HCT116 (cell line): ENCODE results near the gene SUPT20HL2. TPM values are rescaled to one million over a fixed set of nuclear protein-coding genes. Genes with fewer than 3 reads are reported as not detected.

ENCODE experiments used
- ATAC-seq: fragments of 200-7000 bp; cut with Tn5 transposase; 2 replicates; pipeline ENCODE4 v1.9.1; 2020; ENCODE audit warnings: mild to moderate bottlenecking, moderate library complexity
- BruUV-seq: library from RNA; stranded (reverse); fragments of 400-500 nt; replicated peaks from 2 replicates; lab custom pipeline; 2021; lab: Mats Ljungman, UMichigan
- CTCF ChIA-PET: fragments of 300-600 bp; sonication (Branson Sonifier 250); formaldehyde crosslinking; loops from one replicate; lab custom pipeline; 2021; ENCODE audit warnings: antibody characterized with exemption; lab: Charles Lee
- POLR2A ChIA-PET: fragments of 300-600, 350-600 bp; sonication (Branson Sonifier 250); formaldehyde crosslinking; loops from one replicate; lab custom pipeline; 2021; ENCODE audit warnings: antibody characterized with exemption; lab: Charles Lee
- RAD21 ChIA-PET, 2 experiments: fragments of 300-600 bp; sonication (Branson Sonifier 250); formaldehyde crosslinking; loops; one replicate each; lab custom pipeline; 2023; ENCODE audit warnings: low total read pairs in 2 of 2; ENCODE audit not compliant: uncharacterized antibody in 2 of 2, unreplicated experiment in 2 of 2, low non-redundant PET in 1 of 2; lab: Charles Lee
- DNase-seq: peaks from one replicate; pipeline ENCODE4 v3.0.0-alpha.2; 2010; ENCODE audit warnings: low read depth, low spot score
- H2AFZ ChIP-seq: fragments of 200-600 bp; shearing (Covaris generic), sonication (generic); 2 replicates; pipeline ENCODE4 v1.6.1; 2017; ENCODE audit warnings: low read depth, mixed run types, mixed read lengths, antibody characterized with exemption, low read length; ENCODE audit not compliant: poor library complexity, severe bottlenecking
- H3K27ac ChIP-seq: 2 replicates; pipeline ENCODE4 v1.5.1; 2012; ENCODE audit warnings: low read depth, low read length
- H3K27me3 ChIP-seq: fragments of 200-600 bp; sonication (generic); 2 replicates; pipeline ENCODE4 v1.6.1; 2016; ENCODE audit warnings: mixed run types, low read length, mixed read lengths; ENCODE audit not compliant: insufficient read depth
- H3K36me3 ChIP-seq, 2 experiments: fragments of 200-500 bp in 1 of 2; fragments of 200-600 bp in 1 of 2; sonication (Bioruptor generic) in 1 of 2; sonication (generic) in 1 of 2; 2 replicates each; pipeline versions ENCODE4 v1.5.1 to v1.6.1; 2014 to 2016; ENCODE audit warnings: low read length in 2 of 2, inconsistent platforms in 1 of 2, mixed read lengths in 1 of 2, mixed run types in 1 of 2; ENCODE audit not compliant: insufficient read depth in 2 of 2, control insufficient read depth in 1 of 2
- H3K4me1 ChIP-seq, 2 experiments: fragments of 200-600 bp in 1 of 2; sonication (generic) in 1 of 2; 2 replicates each; pipeline versions ENCODE4 v1.5.1 to v1.6.1; 2012 to 2017; ENCODE audit warnings: low read length in 2 of 2, inconsistent platforms in 1 of 2, mild to moderate bottlenecking in 1 of 2, mixed read lengths in 1 of 2, mixed run types in 1 of 2, moderate library complexity in 1 of 2; ENCODE audit not compliant: insufficient read depth in 2 of 2, control insufficient read depth in 1 of 2
- H3K4me2 ChIP-seq: fragments of 200-600 bp; sonication (generic); 2 replicates; pipeline ENCODE4 v1.6.1; 2017; ENCODE audit warnings: mixed run types, low read length, mixed read lengths
- H3K4me3 ChIP-seq, 2 experiments: fragments of 200-600 bp in 1 of 2; sonication (generic) in 1 of 2; replicated peaks in 1 of 2; 2 replicates each; pipeline ENCODE4 v1.5.1; 2011 to 2016; ENCODE audit warnings: low read length in 2 of 2, control low read depth in 1 of 2, low read depth in 1 of 2, mild to moderate bottlenecking in 1 of 2, mixed read lengths in 1 of 2, mixed run types in 1 of 2
- H3K79me2 ChIP-seq: fragments of 200-600 bp; sonication (generic); 2 replicates; pipeline ENCODE4 v1.6.1; 2017; ENCODE audit warnings: mild to moderate bottlenecking, mixed run types, low read length, moderate library complexity, mixed read lengths; ENCODE audit not compliant: insufficient read depth
- H3K9ac ChIP-seq: fragments of 200-600 bp; sonication (generic); 2 replicates; pipeline ENCODE4 v1.6.1; 2016; ENCODE audit warnings: low read length, mixed read lengths
- H3K9me2 ChIP-seq: fragments of 200-600 bp; sonication (generic), shearing (Covaris generic); 2 replicates; pipeline ENCODE4 v1.6.1; 2017; ENCODE audit warnings: mixed run types, mild to moderate bottlenecking, moderate library complexity; ENCODE audit not compliant: insufficient read depth
- H3K9me3 ChIP-seq, 2 experiments: fragments of 200-500 bp in 1 of 2; fragments of 200-600 bp in 1 of 2; sonication (Bioruptor generic) in 1 of 2; sonication (generic) in 1 of 2; 2 replicates each; pipeline ENCODE4 v1.6.1; 2014 to 2017; ENCODE audit warnings: low read length in 2 of 2, mixed read lengths in 2 of 2, inconsistent platforms in 1 of 2, low read depth in 1 of 2, mild to moderate bottlenecking in 1 of 2, mixed run types in 1 of 2, moderate library complexity in 1 of 2; ENCODE audit not compliant: control insufficient read depth in 1 of 2, insufficient read depth in 1 of 2
- H4K20me1 ChIP-seq: fragments of 200-600 bp; sonication (generic), shearing (Covaris generic); 2 replicates; pipeline ENCODE4 v1.6.1; 2017; ENCODE audit warnings: mixed run types, mild to moderate bottlenecking, moderate library complexity; ENCODE audit not compliant: insufficient read depth
- ATF3 ChIP-seq: IDR thresholded peaks from 2 replicates; pipeline ENCODE4 v1.6.1; 2012
- CBX3 ChIP-seq: IDR thresholded peaks from 2 replicates; pipeline ENCODE4 v1.6.1; 2012; ENCODE audit warnings: low read depth
- EZH2 ChIP-seq: fragments of 200-600 bp; sonication (generic); IDR thresholded peaks from 2 replicates; pipeline ENCODE4 v1.6.1; 2017; ENCODE audit warnings: antibody characterized with exemption, mixed run types
- FOSL1 ChIP-seq: IDR thresholded peaks from 2 replicates; pipeline ENCODE4 v1.6.1; 2012; ENCODE audit warnings: low read depth
- JUND ChIP-seq: IDR thresholded peaks from 2 replicates; pipeline ENCODE4 v1.6.1; 2012
- POLR2A ChIP-seq: IDR thresholded peaks from 2 replicates; pipeline ENCODE4 v1.7.0; 2011; ENCODE audit warnings: borderline replicate concordance; ENCODE audit not compliant: insufficient read depth, insufficient read length; ENCODE audit errors: extremely low read depth
- POLR2AphosphoS5 ChIP-seq: IDR thresholded peaks from 2 replicates; pipeline ENCODE4 v1.6.1; 2011; ENCODE audit warnings: mild to moderate bottlenecking, low read depth, low read length, moderate library complexity
- RAD21 ChIP-seq: IDR thresholded peaks from 2 replicates; pipeline ENCODE4 v1.6.1; 2012; ENCODE audit warnings: low read depth, mild to moderate bottlenecking
- SRF ChIP-seq: IDR thresholded peaks from 2 replicates; pipeline ENCODE4 v1.6.1; 2012; ENCODE audit warnings: low read depth
- TCF7L2 ChIP-seq: IDR thresholded peaks from 2 replicates; pipeline ENCODE4 v1.7.0; 2011; ENCODE audit warnings: borderline replicate concordance, inconsistent platforms; ENCODE audit not compliant: insufficient read depth, insufficient read length; ENCODE audit errors: extremely low read depth
- YY1 ChIP-seq: IDR thresholded peaks from 2 replicates; pipeline ENCODE4 v1.6.1; 2011; ENCODE audit warnings: low read length, low read depth, moderate library complexity, mild to moderate bottlenecking; ENCODE audit not compliant: insufficient replicate concordance; ENCODE audit errors: extremely low read depth
- ZFX ChIP-seq: fragments of 450-650 bp; IDR thresholded peaks from 2 replicates; pipeline ENCODE4 v1.6.1; 2017
- intact Hi-C: fragments of 100-400 bp; cut with micrococcal nuclease; formaldehyde crosslinking; loops from 2 replicates; pipeline ENCODE4 v1.10.0; 2022
- total RNA-seq: library from RNA; stranded (reverse); gene quantifications from one replicate; pipeline ENCODE4 v1.2.1, GENCODE V29; 2021; ENCODE audit not compliant: unreplicated experiment
- TF ChIP-seq, protein P1 (sequence below), 3 experiments: fragments of 200-600 bp in 1 of 3; sonication (generic) in 1 of 3; IDR thresholded peaks in 2 of 3; conservative IDR thresholded peaks in 1 of 3; 2 replicates each; pipeline ENCODE4 v1.5.1; 2012 to 2017; ENCODE audit warnings: low read depth in 2 of 3, low read length in 2 of 3, antibody characterized with exemption in 1 of 3, borderline replicate concordance in 1 of 3, control low read depth in 1 of 3, mild to moderate bottlenecking in 1 of 3, mixed read lengths in 1 of 3, mixed run types in 1 of 3, moderate library complexity in 1 of 3; ENCODE audit not compliant: insufficient read depth in 1 of 3
- TF ChIP-seq, protein P2 (sequence below): IDR thresholded peaks from 2 replicates; pipeline ENCODE4 v1.6.1; 2012
- TF ChIP-seq, protein P3 (sequence below): IDR thresholded peaks from 2 replicates; pipeline ENCODE4 v1.6.1; 2011; ENCODE audit warnings: mild to moderate bottlenecking, low read length, moderate library complexity; ENCODE audit not compliant: insufficient replicate concordance; ENCODE audit errors: extremely low read depth

The SUPT20HL2 gene
- total RNA-seq, 1 experiment from 2014 or later, result not detected

DNA sequence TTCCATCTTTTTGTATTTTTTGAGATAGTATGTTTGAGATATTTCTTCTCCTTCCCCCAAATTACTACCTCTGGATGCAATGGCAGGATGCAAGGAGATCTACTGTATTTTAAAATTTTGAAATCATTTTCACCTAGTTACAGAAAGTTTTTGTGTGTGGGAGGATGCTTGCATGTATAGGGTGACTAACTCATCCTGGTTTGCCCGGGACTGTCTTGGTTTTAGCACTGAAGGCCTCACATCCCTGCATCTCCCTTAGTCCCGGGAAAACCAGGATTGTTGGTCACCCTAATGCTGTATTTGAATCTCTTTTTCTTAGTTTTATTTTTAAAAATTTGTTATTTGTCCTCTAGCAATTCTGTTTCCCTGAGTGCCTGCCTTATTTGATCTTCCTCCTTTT, 12.1 kb downstream of the SUPT20HL2 start:
- no peak overlapping the region for H2AFZ ChIP-seq
- TF ChIP-seq SRF (no peak), ZFX (no peak), CBX3 (no peak), EZH2 (no peak), ATF3 (no peak), YY1 (no peak), POLR2A (no peak), JUND (no peak), POLR2AphosphoS5 (no peak), TCF7L2 (no peak), RAD21 (no peak), FOSL1 (no peak)
- TF ChIP-seq, protein P1, sequence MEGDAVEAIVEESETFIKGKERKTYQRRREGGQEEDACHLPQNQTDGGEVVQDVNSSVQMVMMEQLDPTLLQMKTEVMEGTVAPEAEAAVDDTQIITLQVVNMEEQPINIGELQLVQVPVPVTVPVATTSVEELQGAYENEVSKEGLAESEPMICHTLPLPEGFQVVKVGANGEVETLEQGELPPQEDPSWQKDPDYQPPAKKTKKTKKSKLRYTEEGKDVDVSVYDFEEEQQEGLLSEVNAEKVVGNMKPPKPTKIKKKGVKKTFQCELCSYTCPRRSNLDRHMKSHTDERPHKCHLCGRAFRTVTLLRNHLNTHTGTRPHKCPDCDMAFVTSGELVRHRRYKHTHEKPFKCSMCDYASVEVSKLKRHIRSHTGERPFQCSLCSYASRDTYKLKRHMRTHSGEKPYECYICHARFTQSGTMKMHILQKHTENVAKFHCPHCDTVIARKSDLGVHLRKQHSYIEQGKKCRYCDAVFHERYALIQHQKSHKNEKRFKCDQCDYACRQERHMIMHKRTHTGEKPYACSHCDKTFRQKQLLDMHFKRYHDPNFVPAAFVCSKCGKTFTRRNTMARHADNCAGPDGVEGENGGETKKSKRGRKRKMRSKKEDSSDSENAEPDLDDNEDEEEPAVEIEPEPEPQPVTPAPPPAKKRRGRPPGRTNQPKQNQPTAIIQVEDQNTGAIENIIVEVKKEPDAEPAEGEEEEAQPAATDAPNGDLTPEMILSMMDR (IDR thresholded peaks at IDR 0.05 in 2 of 3, conservative IDR thresholded peaks at IDR 0.05 in 1 of 3; ENCODE audit: borderline replicate concordance in 1 of 3, insufficient read depth in 1 of 3, low read depth in 2 of 3, low read length in 2 of 3), result no peak
- TF ChIP-seq, protein P2, sequence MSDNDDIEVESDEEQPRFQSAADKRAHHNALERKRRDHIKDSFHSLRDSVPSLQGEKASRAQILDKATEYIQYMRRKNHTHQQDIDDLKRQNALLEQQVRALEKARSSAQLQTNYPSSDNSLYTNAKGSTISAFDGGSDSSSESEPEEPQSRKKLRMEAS, result no peak
- TF ChIP-seq, protein P3, sequence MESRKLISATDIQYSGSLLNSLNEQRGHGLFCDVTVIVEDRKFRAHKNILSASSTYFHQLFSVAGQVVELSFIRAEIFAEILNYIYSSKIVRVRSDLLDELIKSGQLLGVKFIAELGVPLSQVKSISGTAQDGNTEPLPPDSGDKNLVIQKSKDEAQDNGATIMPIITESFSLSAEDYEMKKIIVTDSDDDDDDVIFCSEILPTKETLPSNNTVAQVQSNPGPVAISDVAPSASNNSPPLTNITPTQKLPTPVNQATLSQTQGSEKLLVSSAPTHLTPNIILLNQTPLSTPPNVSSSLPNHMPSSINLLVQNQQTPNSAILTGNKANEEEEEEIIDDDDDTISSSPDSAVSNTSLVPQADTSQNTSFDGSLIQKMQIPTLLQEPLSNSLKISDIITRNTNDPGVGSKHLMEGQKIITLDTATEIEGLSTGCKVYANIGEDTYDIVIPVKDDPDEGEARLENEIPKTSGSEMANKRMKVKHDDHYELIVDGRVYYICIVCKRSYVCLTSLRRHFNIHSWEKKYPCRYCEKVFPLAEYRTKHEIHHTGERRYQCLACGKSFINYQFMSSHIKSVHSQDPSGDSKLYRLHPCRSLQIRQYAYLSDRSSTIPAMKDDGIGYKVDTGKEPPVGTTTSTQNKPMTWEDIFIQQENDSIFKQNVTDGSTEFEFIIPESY, result no peak
- ChIA-PET CTCF (no interaction called here), RAD21 (no interaction called here), POLR2A (no interaction called here)
- H3K27me3 ChIP-seq, result no peaks in the 10 kb centered on the region
- no peaks in the 10 kb centered on the region for H3K9me3 ChIP-seq
- no peak overlapping the region for H3K4me3 ChIP-seq
- H3K9me2 ChIP-seq, result no peaks in the 10 kb centered on the region
- no peak overlapping the region for H3K9ac ChIP-seq
- DNase-seq, result no peak
- H3K4me2 ChIP-seq, result no peak overlapping the region
- intact Hi-C loops, result no loop called here
- no peaks in the 10 kb centered on the region for H3K79me2 ChIP-seq
- H3K4me1 ChIP-seq, result peaks cover 0 to 6% of the 10 kb centered on the region in 2 experiments; a peak in 3 of 4 replicates
- H3K36me3 ChIP-seq, result no peaks in the 10 kb centered on the region
- ATAC-seq, result no peak
- no peak overlapping the region for H3K27ac ChIP-seq
- BruUV-seq, result no TSS peak
- H4K20me1 ChIP-seq, result no peaks in the 10 kb centered on the region
